Astrocyte of the hippocampus (primary cell): ENCODE measurements around the gene CDC16.
"Not testable (repeated sequence)": the region's sequence is repeated elsewhere in the genome, so short reads cannot be mapped to it uniquely, and the experiment has no call there.

Experiments used
- DNase-seq: peaks from one replicate; pipeline ENCODE4 v3.0.0; 2011; ENCODE audit warnings: low read depth, low spot score

Gene CDC16

DNA sequence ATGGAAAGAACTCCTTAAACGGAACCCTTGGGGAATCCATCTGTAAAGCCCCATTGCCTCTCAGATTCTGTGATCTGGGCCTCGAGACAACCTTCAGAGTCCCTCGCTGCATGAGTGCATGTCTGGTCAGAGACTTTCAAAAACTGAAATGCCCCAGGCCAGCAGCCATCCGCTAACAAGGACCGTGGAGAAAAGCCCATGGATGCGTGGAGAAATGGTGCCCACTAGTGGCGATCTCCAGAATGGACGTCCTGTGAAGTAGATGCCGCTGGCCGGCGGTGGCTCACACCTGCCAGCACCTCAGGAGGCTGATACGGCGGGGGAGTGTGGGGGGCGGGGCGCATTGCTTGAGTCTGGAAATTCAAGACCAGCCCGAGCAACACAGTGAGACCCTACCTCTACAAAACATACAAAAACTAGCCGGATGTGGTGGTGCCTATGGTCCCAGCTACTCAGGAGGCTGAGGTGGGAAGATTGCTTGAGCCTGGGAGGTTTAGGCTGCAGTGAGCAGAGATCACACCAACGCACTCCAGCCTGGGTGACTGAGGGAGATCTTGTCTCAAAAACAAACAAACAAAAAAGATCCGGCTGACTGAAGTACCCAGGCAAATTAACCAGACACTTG is 7.9 kb upstream of the CDC16 start:
- DNase-seq: peak; percentile 91

DNA sequence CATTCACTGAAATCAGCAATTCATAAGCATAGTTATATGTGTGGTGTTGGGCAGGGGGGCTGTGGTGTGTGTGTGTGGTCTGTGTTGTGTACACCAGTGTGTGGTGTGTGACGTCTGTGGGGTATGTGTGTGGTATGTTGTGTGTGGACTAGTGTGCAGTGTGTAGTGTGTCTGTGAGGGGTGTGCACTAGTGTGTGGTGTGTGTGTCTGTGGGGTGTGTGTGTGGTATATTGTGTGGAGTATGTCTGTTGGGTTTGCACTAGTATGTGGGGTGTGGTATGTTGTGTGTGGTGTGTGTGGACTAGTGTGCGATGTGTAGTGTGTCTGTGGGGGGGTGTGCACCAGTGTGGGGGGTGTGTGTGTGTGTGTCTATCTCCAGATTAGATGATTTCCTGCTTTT is 7.2 kb upstream of the CDC16 start:
- no peak for DNase-seq

- DNase-seq: no peak
These were observed 6.5 kb upstream of the CDC16 start for GRCh38 chr13:114228176-114228575.

DNA sequence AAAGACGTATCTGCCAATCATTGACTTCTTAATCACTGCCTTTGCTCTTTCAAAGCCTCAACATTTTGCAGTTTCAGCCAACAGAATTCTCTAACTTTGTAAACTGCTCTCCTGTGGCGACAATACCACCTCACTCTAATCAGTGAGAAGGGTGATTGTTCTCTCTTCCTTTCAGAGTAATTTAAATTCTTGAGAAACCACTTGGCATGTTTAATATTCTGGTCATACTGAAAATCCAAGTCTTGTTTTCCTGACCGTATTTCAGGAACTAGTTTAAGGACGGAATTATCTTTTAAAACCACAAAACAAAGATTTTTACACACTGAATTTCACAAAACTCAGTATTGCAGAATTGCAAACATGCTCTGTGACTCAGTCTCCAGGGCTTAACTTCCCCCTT is 5.2 kb upstream of the CDC16 start:
- peak; percentile 62 for DNase-seq

DNA sequence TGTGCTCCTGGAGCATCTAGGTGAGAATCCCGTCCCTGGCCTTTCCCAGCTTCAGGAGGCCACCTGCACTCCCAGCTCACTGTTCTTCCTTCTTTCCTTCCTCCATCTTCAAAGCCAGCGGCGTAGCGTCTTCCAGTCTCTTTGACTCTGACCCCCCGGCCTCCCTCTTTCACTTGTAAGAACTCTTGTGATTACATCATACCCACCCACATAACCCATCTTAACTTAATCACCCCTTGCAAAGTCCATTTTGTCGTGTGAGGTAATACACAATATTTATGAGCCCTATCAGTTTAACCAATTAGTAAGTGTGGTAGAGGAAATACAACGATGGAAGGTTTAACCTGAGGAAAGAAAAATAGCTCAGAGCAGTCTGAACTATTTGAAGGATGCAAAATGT is 4.6 kb upstream of the CDC16 start:
- peak; percentile 28 for DNase-seq

DNA sequence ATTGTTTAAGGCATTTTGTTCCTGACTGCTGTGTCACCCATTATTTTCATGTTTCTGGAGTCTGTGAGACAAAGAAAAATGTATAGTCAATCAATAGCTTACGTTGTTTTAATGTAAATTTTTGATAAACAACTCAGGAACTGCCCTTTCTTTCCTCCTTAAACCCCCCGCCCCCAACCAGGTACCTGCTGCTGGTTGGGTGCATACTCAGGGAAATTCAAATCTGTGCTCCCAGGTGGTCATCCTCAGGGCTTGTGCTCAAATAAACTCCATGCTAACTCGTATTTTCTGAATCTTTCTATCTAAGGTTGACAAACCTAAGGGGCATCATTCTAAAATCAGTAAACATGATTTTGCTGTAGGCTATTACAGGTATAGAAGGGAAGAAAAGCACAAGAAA is 4.1 kb upstream of the CDC16 start:
- DNase-seq: no peak

GRCh38 chr13:114231886-114232285 is 2.8 kb upstream of the CDC16 start:
- no peak for DNase-seq

DNA sequence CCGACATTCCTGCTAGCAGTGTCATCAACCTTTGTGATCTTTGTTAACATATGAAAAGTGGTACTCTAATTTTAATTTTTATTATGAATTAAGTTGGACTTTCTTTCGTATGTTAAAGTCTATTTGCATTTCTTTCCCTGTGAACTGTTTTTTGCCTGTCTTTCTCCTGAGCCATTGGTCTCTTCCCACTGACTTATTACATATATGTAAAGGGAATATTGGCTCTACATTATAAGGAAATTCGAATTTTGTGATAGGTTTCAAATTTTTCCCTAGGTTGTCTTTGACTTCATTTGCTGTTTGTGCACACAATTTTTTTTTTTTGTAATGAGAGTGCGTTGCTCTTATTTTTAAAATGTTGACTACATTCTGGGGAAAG is 442 bp upstream of the CDC16 start:
- DNase-seq: no peak

DNA sequence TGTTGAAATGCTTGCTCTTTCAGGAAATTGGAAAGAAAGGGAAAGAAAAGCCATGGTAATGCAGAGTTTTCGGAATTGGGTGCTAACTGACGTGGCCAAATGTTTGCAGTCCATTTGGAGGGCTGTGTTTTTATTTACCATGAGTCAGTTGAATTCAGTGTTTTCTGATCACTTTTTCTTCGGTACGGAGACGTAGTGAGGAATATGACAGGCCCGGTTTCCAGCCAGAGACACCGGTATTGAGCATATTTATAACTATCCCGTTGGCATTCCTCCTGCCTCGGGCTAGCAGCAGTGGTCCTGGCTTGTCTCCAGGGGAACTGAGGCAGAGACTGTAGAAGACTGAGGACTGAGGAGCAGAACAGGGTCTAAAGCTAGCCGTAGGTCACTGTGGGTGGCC is 1.0 kb downstream of the CDC16 start:
- DNase-seq: peak; percentile 22

- DNase-seq: no peak
These were observed 1.5 kb downstream of the CDC16 start for GRCh38 chr13:114236227-114236626.

- no peak for DNase-seq
These were observed 2.9 kb downstream of the CDC16 start for GRCh38 chr13:114237415-114238112.

- DNase-seq: no peak
These were observed 7.2 kb downstream of the CDC16 start for GRCh38 chr13:114241918-114242317.

GRCh38 chr13:114243971-114244370 is 9.3 kb downstream of the CDC16 start:
- DNase-seq: no peak

GRCh38 chr13:114244637-114245036 is 9.9 kb downstream of the CDC16 start:
- no peak for DNase-seq

DNA sequence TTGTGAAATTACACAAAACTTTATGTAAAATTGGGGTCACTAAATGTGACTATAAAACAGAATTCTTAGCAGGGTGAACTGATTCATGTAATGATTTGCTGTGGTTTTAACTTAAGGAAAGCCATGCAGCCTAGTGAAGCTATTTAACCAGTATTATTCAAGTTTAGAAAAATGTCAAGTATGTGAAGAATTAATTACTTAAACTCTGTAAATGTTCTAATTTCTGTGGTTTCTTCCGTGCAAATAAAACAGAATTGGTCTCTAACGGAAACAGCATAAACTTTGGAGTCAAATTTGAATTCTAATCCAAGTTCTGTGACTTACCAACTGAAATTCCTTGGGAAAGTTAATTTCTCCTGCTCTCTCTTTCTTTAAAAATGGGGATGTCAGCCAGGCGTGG is 13.3 kb downstream of the CDC16 start:
- peak; percentile 75 for DNase-seq

GRCh38 chr13:114249077-114249476 is 14.4 kb downstream of the CDC16 start:
- DNase-seq: no peak

DNA sequence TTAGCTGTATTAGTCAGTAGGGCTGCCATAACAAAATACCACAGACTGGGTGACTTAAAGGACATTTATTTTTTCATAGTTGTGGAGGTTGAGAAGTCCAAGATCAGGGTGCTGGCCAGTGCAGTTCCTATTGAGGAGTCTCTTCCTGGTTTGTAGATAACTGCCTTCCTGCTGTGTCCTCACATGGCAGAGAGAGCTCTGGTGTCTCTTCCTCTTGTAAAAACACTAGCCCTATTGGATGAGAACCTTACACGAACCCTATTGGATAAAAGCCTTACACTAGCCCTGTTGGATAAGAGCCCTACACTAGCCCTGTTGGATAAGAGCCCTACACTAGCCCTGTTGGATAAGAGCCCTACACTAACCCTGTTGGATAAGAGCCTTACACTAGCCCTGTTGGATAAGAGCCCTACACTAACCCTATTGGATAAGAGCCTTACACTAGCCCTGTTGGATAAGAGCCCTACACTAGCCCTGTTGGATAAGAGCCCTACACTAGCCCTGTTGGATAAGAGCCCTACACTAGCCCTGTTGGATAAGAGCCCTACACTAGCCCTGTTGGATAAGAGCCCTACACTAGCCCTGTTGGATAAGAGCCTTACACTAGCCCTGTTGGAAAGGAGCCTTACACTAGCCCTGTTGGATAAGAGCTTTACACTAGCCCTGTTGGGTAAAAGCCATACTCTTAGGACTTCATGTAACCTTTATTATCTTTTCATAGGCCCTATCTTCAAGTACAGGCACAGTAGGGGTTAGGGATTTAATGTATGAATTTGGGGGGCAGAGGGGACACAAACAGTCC is 17.1 kb downstream of the CDC16 start:
- DNase-seq: not testable (repeated sequence)

- no peak for DNase-seq
These were observed 21.9 kb downstream of the CDC16 start for GRCh38 chr13:114256547-114256946.

GRCh38 chr13:114257014-114257413 is 22.3 kb downstream of the CDC16 start:
- DNase-seq: no peak

DNA sequence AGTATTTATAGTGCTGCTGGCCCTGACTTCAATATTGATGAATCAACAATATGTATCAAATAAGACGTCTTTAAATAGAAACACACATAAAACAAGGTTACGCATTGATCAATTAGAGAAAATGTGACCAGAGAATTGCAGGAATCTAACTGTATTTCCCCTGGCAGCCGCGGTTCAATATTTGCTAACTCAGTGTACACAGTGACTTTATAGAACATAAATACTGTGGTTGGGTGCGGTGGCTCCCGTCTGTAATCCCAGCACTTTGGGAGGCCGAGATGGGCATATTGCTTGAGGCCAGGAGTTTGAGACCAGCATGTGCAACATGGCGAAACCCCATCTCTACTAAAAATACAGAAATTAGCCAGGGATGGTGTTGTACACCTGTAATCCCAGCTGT is 23.9 kb downstream of the CDC16 start:
- DNase-seq: no peak

GRCh38 chr13:114259374-114259773 is 24.7 kb downstream of the CDC16 start:
- DNase-seq: no peak

DNA sequence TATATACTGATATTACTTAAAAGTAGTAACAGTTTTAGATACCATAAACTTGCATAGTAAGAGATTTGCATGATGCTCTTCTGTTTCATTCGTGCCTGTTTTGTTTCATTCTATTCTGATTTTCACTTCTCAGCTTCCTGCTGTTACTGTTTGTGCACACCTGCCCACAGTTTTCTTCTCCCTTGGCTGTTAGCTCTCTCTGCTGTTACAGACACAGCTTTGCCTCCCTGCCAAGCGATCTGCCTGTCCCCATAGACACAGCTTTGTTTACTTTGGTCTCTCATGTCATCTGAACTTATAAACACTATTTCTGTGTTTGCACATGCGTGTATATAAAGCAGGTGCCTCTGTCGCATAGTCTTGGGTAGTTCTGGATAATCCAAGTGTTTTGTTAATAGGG is 25.3 kb downstream of the CDC16 start:
- DNase-seq: no peak

DNA sequence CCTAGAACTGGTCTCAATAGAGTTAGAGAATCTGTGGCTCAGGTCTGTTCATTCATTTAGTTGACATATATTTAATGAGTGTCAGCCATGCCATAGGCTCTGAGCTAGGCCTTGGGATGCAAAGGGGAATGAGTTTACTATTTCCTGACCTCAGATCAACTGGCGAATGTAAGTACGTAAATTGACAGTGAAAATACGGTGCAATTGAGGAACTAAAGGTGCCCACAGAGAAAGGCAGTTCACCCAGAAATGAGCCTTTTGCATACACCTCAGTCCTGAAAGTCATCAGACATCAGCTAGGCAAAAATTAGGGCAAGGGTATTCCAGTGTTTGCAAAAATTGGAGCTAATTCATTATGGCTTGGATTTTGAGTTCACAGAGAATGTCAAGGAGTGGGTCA is 26.1 kb downstream of the CDC16 start:
- no peak for DNase-seq
